H1 (cell line): ENCODE results near the gene DDX41. TPM values are rescaled to one million over a fixed set of nuclear protein-coding genes. Genes with fewer than 3 reads are reported as not detected.

Experiments
- JUND ChIP-seq: IDR thresholded peaks from 2 replicates; pipeline ENCODE4 v1.6.1; 2011; ENCODE audit warnings: mild to moderate bottlenecking, improper control_type of control experiment, low read length
- RAD21 ChIP-seq, 2 experiments: IDR thresholded peaks in 1 of 2; conservative IDR thresholded peaks in 1 of 2; 2 replicates each; pipeline ENCODE4 v1.6.1; 2011; ENCODE audit warnings: low read depth in 2 of 2, low read length in 2 of 2, improper control_type of control experiment in 1 of 2, inconsistent platforms in 1 of 2, mild to moderate bottlenecking in 1 of 2, moderate library complexity in 1 of 2
- YY1 ChIP-seq: IDR thresholded peaks from 2 replicates; pipeline ENCODE4 v1.6.1; 2011; ENCODE audit warnings: low read depth, mild to moderate bottlenecking, low read length
- polyA plus RNA-seq, 7 experiments: library from polyadenylated mRNA; depleted of rRNA in 3 of 7; stranded (reverse) in 5 of 7; unstranded in 2 of 7; fragments of >200 nt in 5 of 7; fragments of 200-250 nt in 2 of 7; gene quantifications; 1 replicate in 5 of 7; 2 replicates in 1 of 7; 4 replicates in 1 of 7; pipeline versions ENCODE4 v1.2.1 to v1.2.3, GENCODE V29; 2011 to 2013; ENCODE audit warnings: missing spikeins in 2 of 7, mixed read lengths in 2 of 7
- total RNA-seq: library from RNA; stranded (reverse); fragmentation: NEBNext Ultra II Directional; extraction: Animal tissue kit (Norgen Biotek cat#: 25700); gene quantifications from 2 replicates; pipeline ENCODE4 v1.2.1, GENCODE V29; 2021

Gene DDX41
- total and polyA plus RNA-seq, 2 of the 8 experiments (the other 6 are each of a cell fraction or from before 2014, with no cell fraction given), result 102 to 135 TPM

- no peak for TF ChIP-seq RAD21 (IDR thresholded peaks at IDR 0.05 in 1 of 2, conservative IDR thresholded peaks at IDR 0.05 in 1 of 2; ENCODE audit: low read depth in 2 of 2, low read length in 2 of 2)
- no peak for TF ChIP-seq YY1
- no peak for TF ChIP-seq JUND
These were observed 38.5 kb upstream of the DDX41 start (continued) for GRCh38 chr5:177555228-177555627.
